Mesenchymal stem cell (in vitro differentiated cells and primary cell): ENCODE results near the gene HARBI1.

Experiments used
- DNase-seq: peaks from one replicate; pipeline ENCODE4 v3.0.0-alpha.2; 2013
- H2AFZ ChIP-seq: one replicate; pipeline ENCODE4 v1.6.1; 2013; ENCODE audit warnings: low read depth, mild to moderate bottlenecking, control low read depth, inconsistent platforms, low read length, moderate library complexity
- H2AK5ac ChIP-seq: 2 replicates; pipeline ENCODE4 v1.6.1; 2013; ENCODE audit warnings: low read length, moderate library complexity, mild to moderate bottlenecking, inconsistent platforms; ENCODE audit not compliant: severe bottlenecking
- H2BK120ac ChIP-seq: one replicate; pipeline ENCODE4 v1.6.1; 2013; ENCODE audit warnings: low read depth, mild to moderate bottlenecking, inconsistent platforms, low read length, moderate library complexity
- H2BK12ac ChIP-seq, 2 experiments: one replicate each; pipeline ENCODE4 v1.6.1; 2013; ENCODE audit warnings: inconsistent platforms in 2 of 2, low read length in 2 of 2, mild to moderate bottlenecking in 2 of 2, moderate library complexity in 2 of 2, control low read depth in 1 of 2
- H2BK15ac ChIP-seq: one replicate; pipeline ENCODE4 v1.6.1; 2013; ENCODE audit warnings: mild to moderate bottlenecking, low read depth, inconsistent platforms; ENCODE audit not compliant: poor library complexity, severe bottlenecking
- H2BK5ac ChIP-seq: 2 replicates; pipeline ENCODE4 v1.6.1; 2013; ENCODE audit warnings: low read depth, mild to moderate bottlenecking, low read length, control low read depth, inconsistent platforms; ENCODE audit not compliant: poor library complexity, severe bottlenecking
- H3K14ac ChIP-seq, 2 experiments: one replicate each; pipeline ENCODE4 v1.6.1; 2013; ENCODE audit warnings: inconsistent platforms in 2 of 2, low read length in 2 of 2, control low read depth in 1 of 2, mild to moderate bottlenecking in 1 of 2, moderate library complexity in 1 of 2
- H3K18ac ChIP-seq, 2 experiments: one replicate each; pipeline ENCODE4 v1.6.1; 2013; ENCODE audit warnings: inconsistent platforms in 2 of 2, low read length in 2 of 2, control low read depth in 1 of 2, low read depth in 1 of 2, mild to moderate bottlenecking in 1 of 2
- H3K23ac ChIP-seq, 2 experiments: one replicate each; pipeline ENCODE4 v1.6.1; 2013; ENCODE audit warnings: inconsistent platforms in 2 of 2, low read length in 2 of 2, mild to moderate bottlenecking in 2 of 2, moderate library complexity in 2 of 2, control low read depth in 1 of 2
- H3K27ac ChIP-seq: 2 replicates; pipeline ENCODE4 v1.5.1; 2013; ENCODE audit warnings: mild to moderate bottlenecking, moderate library complexity, low read length, control low read depth, inconsistent platforms; ENCODE audit not compliant: poor library complexity, severe bottlenecking
- H3K27me3 ChIP-seq, 2 experiments: 2 replicates each; pipeline versions ENCODE4 v1.6.1 to v1.7.0; 2013; ENCODE audit warnings: low read length in 2 of 2, mild to moderate bottlenecking in 2 of 2, moderate library complexity in 2 of 2, control low read depth in 1 of 2, inconsistent platforms in 1 of 2; ENCODE audit not compliant: control insufficient read depth in 1 of 2, insufficient read depth in 1 of 2
- H3K36me3 ChIP-seq, 2 experiments: 2 replicates each; pipeline versions ENCODE4 v1.6.1 to v1.7.0; 2013; ENCODE audit warnings: low read length in 2 of 2, control low read depth in 1 of 2, inconsistent platforms in 1 of 2, low read depth in 1 of 2, mild to moderate bottlenecking in 1 of 2; ENCODE audit not compliant: insufficient read depth in 2 of 2, control insufficient read depth in 1 of 2
- H3K4ac ChIP-seq, 2 experiments: one replicate each; pipeline ENCODE4 v1.6.1; 2013; ENCODE audit warnings: inconsistent platforms in 2 of 2, low read length in 2 of 2, mild to moderate bottlenecking in 2 of 2, moderate library complexity in 2 of 2, control low read depth in 1 of 2, low read depth in 1 of 2
- H3K4me1 ChIP-seq: 2 replicates; pipeline ENCODE4 v1.6.1; 2013; ENCODE audit warnings: low read depth, low read length, control low read depth; ENCODE audit not compliant: control insufficient read depth, insufficient read depth
- H3K4me2 ChIP-seq: 2 replicates; pipeline ENCODE4 v1.6.1; 2013; ENCODE audit warnings: low read length, mild to moderate bottlenecking, inconsistent platforms; ENCODE audit not compliant: poor library complexity, severe bottlenecking
- H3K4me3 ChIP-seq, 2 experiments: 2 replicates each; pipeline versions ENCODE4 v1.5.1 to v1.7.0; 2013; ENCODE audit warnings: low read length in 2 of 2, mild to moderate bottlenecking in 2 of 2, control low read depth in 1 of 2, low read depth in 1 of 2; ENCODE audit not compliant: insufficient read depth in 1 of 2
- H3K79me1 ChIP-seq: replicated peaks from 2 replicates; pipeline ENCODE4 v1.6.1; 2013; ENCODE audit warnings: mild to moderate bottlenecking, control low read depth, low read length, inconsistent platforms; ENCODE audit not compliant: poor library complexity, severe bottlenecking
- H3K9ac ChIP-seq: 2 replicates; pipeline ENCODE4 v1.7.0; 2013; ENCODE audit warnings: mild to moderate bottlenecking, low read length, moderate library complexity
- H3K9me3 ChIP-seq: 2 replicates; pipeline ENCODE4 v1.7.0; 2013; ENCODE audit warnings: mild to moderate bottlenecking, low read length; ENCODE audit not compliant: control insufficient read depth
- H4K8ac ChIP-seq: one replicate; pipeline ENCODE4 v1.6.1; 2013; ENCODE audit warnings: inconsistent platforms, mild to moderate bottlenecking, low read length, moderate library complexity
- H4K91ac ChIP-seq: one replicate; pipeline ENCODE4 v1.6.1; 2013; ENCODE audit warnings: mild to moderate bottlenecking, low read length, inconsistent platforms
- WGBS: methylation state at CpG from one replicate; pipeline ENCODE4 v1.1.7; 2013; ENCODE audit warnings: mixed read lengths; 5-methylcytosine and 5-hydroxymethylcytosine counted together

Gene HARBI1

DNA sequence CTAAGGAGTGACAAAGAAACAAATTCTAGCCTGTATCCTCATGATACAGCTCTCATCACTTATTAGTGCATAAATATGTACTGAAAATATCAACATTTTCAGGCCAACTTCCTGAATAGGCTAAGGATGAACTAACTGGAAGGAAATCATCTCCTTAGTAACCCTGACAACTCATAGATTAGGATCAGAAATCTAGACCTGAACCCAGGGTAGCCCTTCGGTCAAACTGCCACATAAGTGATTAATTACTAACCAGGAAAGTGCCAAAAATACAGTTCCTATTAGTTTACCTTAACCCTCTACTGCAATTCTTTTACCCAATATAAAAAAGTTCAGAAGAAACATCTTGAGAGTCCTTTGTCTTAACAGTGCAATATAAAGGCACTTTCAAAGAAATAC is 63.2 kb downstream of the HARBI1 start:
- no peak overlapping the region for H3K23ac ChIP-seq
- peaks cover 7% of the 10 kb centered on the region for H3K79me1 ChIP-seq
- H3K36me3 ChIP-seq, result no peaks in the 10 kb centered on the region
- H3K4me3 ChIP-seq, result peak overlapping the region in 1 of 2 experiments; percentile 1
- no peak overlapping the region for H2AK5ac ChIP-seq
- no peak overlapping the region for H3K4ac ChIP-seq
- no peak overlapping the region for H4K8ac ChIP-seq
- no peak overlapping the region for H3K14ac ChIP-seq
- no peak for DNase-seq
- H3K27me3 ChIP-seq, result no peaks in the 10 kb centered on the region
- no peak overlapping the region for H2AFZ ChIP-seq
- H2BK12ac ChIP-seq, result no peak overlapping the region
- H3K18ac ChIP-seq, result no peak overlapping the region
- H2BK120ac ChIP-seq, result no peak overlapping the region
- no peak overlapping the region for H2BK15ac ChIP-seq
- H2BK5ac ChIP-seq, result no peak overlapping the region
- H3K27ac ChIP-seq, result no peak overlapping the region
- no peak overlapping the region for H4K91ac ChIP-seq
- no peaks in the 10 kb centered on the region for H3K9me3 ChIP-seq
- 4% methylated on average over 1 of the region's 1 CpG for WGBS
- peaks cover 11% of the 10 kb centered on the region for H3K4me1 ChIP-seq
- H3K4me2 ChIP-seq, result no peak overlapping the region
- peak overlapping the region; percentile 81 for H3K9ac ChIP-seq
